Measurements from ENCODE around the gene SSR1. TPM values are rescaled to one million over a fixed set of nuclear protein-coding genes. Genes with fewer than 3 reads are reported as not detected.

Gene SSR1
- total RNA-seq, 6 experiments from 2014 or later = 60.8 to 110 (median 90.5) TPM

GRCh38 chr6:7307533-7307932 is 5.5 kb downstream of the SSR1 start:
- intact Hi-C loops (cut with DNase I) = no loop called here
- ATAC-seq = no peak
- DNase-seq = no peak
- Histone ChIP-seq H3K4me3 (no peak overlapping the region), H3K36me3 (peaks cover 0 to 63% (median 27%) of the 10 kb centered on the region in 4 donors), H3K4me1 (peaks cover 0 to 23% (median 10%) of the 10 kb centered on the region in 4 donors), H3K9me3 (no peaks in the 10 kb centered on the region), H3K27ac (no peak overlapping the region), H3K27me3 (no peaks in the 10 kb centered on the region)
- TF ChIP-seq CTCF (IDR thresholded peaks at IDR 0.05) (no peak), POLR2A (IDR thresholded peaks at IDR 0.05) (no peak)
- WGBS (ENCODE audit: insufficient coverage, low coverage, low lambda C conversion rate, missing lambda C conversion rate) = 86% methylated on average over 5 of the region's 5 CpGs

DNA sequence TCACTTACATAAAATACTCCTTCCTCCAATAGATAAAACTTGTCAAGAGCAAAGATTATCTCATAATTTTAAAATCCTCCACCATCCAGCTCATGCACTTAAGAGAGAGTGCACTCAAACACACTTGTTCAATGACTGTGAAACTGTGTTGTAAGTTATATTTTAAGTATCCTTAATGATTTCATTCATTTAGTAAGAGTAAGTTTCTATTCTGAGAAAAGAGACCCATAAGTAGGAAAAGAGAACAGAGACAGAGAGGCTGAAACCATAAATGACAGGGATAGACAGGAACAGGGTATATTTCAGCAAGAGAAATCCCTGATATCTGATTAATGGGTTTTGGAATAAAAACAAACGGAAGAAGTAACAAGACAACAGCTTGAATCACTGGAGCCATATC is 8.2 kb downstream of the SSR1 start:
- intact Hi-C loops (cut with DNase I) = no loop called here
- no peak overlapping the region for H3K4me3 ChIP-seq
- peaks cover 0 to 9% (median 3%) of the 10 kb centered on the region in 4 donors for H3K4me1 ChIP-seq
- DNase-seq = no peak
- H3K36me3 ChIP-seq = peaks cover 5 to 88% (median 44%) of the 10 kb centered on the region in 4 donors
- H3K27ac ChIP-seq = no peak overlapping the region
- H3K27me3 ChIP-seq = no peaks in the 10 kb centered on the region
- ATAC-seq = no peak
- H3K9me3 ChIP-seq = no peaks in the 10 kb centered on the region
- TF ChIP-seq POLR2A (IDR thresholded peaks at IDR 0.05) (no peak), CTCF (IDR thresholded peaks at IDR 0.05) (no peak)
- 54% methylated on average over 1 of the region's 1 CpG for WGBS (ENCODE audit: insufficient coverage, low coverage, low lambda C conversion rate, missing lambda C conversion rate)

DNA sequence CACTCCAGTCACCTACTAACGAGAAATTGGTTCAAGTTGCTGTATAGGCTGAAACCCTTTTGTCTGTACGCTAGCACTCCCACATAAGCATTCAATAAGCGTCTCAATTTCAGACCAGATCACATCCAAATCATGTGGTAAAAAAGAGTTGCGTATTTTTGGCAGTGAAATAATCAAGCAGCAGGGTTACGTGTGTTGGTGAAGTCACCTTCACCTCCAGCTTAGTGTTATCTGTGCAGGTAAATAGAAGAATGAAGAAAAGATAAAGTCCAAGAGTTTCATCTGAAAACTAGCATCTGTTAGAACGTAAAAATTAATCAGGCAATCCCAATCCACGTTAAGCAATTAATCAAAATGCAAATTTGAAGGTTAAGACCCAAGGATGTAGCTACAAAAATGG is 11.3 kb downstream of the SSR1 start:
- intact Hi-C loops (cut with DNase I) = no loop called here
- TF ChIP-seq POLR2A (IDR thresholded peaks at IDR 0.05) = no peak
- TF ChIP-seq CTCF (IDR thresholded peaks at IDR 0.05) = no peak
- H3K9me3 ChIP-seq = no peaks in the 10 kb centered on the region
- peaks cover 0 to 7% (median 0%) of the 10 kb centered on the region in 4 donors for H3K4me1 ChIP-seq
- ATAC-seq = peak in 1 of 4 donors; percentile 44
- H3K36me3 ChIP-seq = peaks cover 5 to 88% (median 50%) of the 10 kb centered on the region in 4 donors
- no peak overlapping the region for H3K27ac ChIP-seq
- H3K4me3 ChIP-seq = no peak overlapping the region
- 67% methylated on average over 7 of the region's 7 CpGs for WGBS (ENCODE audit: insufficient coverage, low coverage, low lambda C conversion rate, missing lambda C conversion rate)
- H3K27me3 ChIP-seq = no peaks in the 10 kb centered on the region
- no peak for DNase-seq

GRCh38 chr6:7300926-7301325 is 12.1 kb downstream of the SSR1 start:
- Histone ChIP-seq H3K9me3 (no peaks in the 10 kb centered on the region), H3K27me3 (no peaks in the 10 kb centered on the region), H3K4me1 (peaks cover 0 to 7% (median 0%) of the 10 kb centered on the region in 4 donors), H3K4me3 (no peak overlapping the region), H3K36me3 (peaks cover 8 to 96% (median 49%) of the 10 kb centered on the region in 4 donors), H3K27ac (no peak overlapping the region)
- no peak for TF ChIP-seq POLR2A (IDR thresholded peaks at IDR 0.05)
- TF ChIP-seq CTCF (IDR thresholded peaks at IDR 0.05) = no peak
- WGBS (ENCODE audit: insufficient coverage, low coverage, low lambda C conversion rate, missing lambda C conversion rate) = 88% methylated on average over 5 of the region's 5 CpGs
- ATAC-seq = no peak
- no peak for DNase-seq
- intact Hi-C loops (cut with DNase I) = no loop called here

DNA sequence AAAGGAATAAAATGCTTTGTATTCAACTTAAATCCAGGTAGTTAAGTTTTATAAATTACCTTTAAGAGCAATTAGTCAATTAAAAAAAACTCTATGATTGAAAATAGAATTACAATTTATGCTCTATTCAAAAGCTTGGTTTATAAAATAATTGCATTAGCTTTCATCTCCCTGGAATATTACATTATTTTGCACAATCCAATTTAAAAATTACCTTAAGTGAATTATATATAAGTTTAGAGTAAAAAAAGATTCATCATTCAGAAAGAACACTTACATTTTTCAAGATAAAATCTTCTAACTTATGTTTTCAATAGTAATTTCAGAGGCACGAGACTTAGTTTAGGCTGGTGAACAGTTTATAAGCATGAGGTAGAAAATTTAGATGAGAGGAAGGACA is 14.9 kb downstream of the SSR1 start:
- no peaks in the 10 kb centered on the region for H3K27me3 ChIP-seq
- peaks cover 0 to 7% (median 0%) of the 10 kb centered on the region in 4 donors for H3K4me1 ChIP-seq
- DNase-seq (no peak), ATAC-seq (no peak)
- 95% methylated on average over 1 of the region's 1 CpG for WGBS (ENCODE audit: insufficient coverage, low coverage, low lambda C conversion rate, missing lambda C conversion rate)
- TF ChIP-seq CTCF (IDR thresholded peaks at IDR 0.05) (no peak), POLR2A (IDR thresholded peaks at IDR 0.05) (no peak)
- no peak overlapping the region for H3K27ac ChIP-seq
- H3K4me3 ChIP-seq = no peak overlapping the region
- peaks cover 14 to 91% (median 53%) of the 10 kb centered on the region in 4 donors for H3K36me3 ChIP-seq
- intact Hi-C loops (cut with DNase I) = loop anchor here in 1 of 2 donors (10.0 kb wide), 1 partner anchor 317 kb away; no protein-coding TSS in a partner anchor
- no peaks in the 10 kb centered on the region for H3K9me3 ChIP-seq

Measured in right lobe of liver (tissue), 6 donors.